GM19463 (cell line): Measurements from ENCODE around the gene MICA.
"Not testable (repeated sequence)": the region's sequence is repeated elsewhere in the genome, so short reads cannot be mapped to it uniquely, and the experiment has no call there.

Source experiments
- ATAC-seq: cut with Tn5 transposase; IDR thresholded peaks from one replicate; pipeline ENCODE4 v1.9.1; 2021; ENCODE audit warnings: mild to moderate bottlenecking, moderate library complexity; ENCODE audit not compliant: unreplicated experiment

MICA gene

DNA sequence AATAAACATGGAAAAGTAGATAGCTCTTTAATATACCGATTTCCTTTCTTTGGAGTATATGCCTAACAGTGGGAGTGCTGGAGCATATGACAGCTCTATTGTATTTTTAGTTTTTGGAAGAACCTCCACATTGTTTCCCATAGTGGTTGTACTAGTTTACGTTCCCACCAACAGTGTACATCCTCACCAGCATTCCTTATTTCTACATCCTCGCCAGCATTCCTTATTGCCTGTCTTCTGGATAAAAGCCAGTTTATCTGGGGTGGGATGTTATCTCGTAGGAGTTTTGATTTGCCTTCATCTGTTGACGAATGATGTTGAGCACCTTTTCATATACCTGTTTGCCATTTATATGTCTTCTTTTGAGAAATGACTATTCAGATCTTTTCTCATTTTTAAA, 2.6 kb downstream of the MICA start:
- ATAC-seq: no peak

DNA sequence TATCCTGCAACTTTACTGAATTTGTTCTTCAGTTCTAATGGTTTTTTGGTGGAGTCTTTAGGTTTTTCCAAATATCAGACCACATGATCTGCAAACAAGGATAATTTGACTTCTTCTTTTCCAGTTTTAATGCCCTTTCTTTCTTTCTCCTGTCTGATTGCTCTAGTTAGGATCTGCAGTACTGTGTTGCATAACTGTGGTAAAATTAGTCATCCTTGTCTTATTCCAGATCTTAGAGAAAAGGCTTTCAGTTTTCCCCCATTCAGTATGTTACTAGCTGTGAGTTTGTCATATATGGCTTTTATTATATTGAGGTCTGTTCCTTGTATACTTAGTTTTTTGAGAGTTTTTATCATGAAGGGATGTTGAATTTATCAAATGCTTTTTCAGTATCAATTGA, 4.3 kb downstream of the MICA start:
- no peak for ATAC-seq

DNA sequence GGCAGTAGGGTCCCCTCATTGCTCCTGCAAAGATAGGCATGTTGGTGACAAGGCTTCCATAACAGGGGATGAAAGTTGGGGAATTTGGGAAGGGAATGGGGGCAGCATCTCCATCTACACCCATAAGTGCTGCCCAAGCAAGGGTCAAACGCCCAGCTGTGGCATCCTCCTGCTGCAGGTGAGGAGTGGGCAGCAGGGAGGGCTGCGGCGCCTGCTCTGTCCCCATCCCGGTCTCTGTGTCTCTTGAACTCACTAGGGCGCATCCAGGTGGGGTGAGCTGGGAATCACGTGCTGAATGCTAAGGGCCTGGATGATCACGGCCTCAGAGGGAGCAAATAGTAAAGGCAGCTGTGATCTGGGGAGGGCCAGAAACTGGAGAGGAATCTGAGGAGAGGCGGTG, 9.1 kb downstream of the MICA start:
- no peak for ATAC-seq

DNA sequence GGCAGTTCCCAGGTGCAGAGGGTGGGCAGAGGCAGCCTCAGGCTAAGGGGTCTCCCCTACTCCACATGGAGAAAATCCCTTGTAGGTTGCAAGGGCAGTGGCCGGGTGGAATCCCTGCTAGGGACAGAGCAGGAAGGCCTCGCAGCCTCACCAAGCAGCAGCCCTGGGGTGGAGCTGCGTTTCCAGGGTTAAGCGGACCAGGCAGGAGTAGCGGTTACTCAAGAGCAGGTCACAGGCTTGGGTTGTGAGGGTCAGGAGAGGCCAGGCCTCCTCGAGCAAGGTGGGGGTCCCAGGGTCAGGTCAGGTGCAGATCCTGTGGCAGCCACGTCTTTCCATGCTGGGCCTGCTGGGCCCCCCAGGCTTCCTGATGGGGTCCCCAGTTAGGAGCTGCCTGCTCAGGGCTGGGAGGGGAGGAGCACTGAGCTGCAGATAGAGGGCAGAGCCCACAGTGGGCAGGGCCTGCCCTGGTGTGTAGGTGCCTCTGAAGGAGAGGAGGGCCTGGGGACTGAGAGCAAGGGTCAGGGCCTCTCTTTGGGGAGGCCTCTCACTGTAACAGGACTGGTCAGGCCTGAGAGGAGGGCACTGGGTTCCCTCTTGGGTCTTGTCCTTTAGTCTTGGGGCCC, 10.9 kb downstream of the MICA start:
- not testable (repeated sequence) for ATAC-seq

DNA sequence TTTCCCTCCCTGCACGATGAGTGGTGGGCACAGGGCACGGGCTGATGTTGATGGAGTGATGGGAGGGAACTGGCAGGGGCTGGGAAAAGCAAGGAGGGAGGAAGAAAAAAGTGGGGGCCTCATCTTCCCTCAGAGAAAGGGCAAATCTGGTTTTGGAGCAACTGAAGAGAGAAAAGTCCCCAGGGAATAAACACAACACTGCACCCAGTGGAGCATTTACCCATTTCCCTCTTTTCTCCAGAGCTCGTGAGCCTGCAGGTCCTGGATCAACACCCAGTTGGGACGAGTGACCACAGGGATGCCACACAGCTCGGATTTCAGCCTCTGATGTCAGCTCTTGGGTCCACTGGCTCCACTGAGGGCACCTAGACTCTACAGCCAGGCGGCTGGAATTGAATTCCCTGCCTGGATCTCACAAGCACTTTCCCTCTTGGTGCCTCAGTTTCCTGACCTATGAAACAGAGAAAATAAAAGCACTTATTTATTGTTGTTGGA, 11.4 kb downstream of the MICA start:
- no peak for ATAC-seq

DNA sequence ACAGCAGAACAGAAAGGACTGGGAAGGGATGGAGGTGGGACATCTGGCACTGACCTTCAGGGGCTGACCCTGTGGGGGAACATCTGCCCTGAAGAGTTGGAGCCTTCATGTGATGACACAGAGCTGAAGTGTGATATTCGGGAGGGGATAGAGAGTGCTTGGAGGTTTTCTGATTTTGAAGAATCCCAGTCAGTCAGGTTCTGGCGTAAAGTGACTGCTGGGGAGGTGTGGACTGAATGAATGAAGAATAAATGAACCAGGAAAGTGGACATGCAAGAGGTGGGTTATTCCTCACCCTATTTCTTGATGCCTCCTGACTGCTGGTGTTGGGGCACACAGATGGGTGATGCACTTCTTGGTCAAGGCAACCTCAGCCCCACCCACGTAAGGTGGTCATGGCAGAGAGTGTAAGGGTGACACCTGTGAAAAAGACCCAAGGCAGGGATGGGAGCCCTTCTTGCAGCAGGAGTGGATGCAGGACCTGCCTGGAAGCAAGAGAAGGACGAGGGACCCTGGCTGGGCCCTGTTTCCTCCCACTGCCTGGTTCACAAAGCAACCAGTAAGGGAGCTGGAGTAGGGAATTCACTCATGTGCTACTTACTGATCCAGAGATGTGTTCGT, 13.1 kb downstream of the MICA start:
- no peak for ATAC-seq

GRCh38 chr6:31418251-31418650, 14.9 kb downstream of the MICA start:
- no peak for ATAC-seq

GRCh38 chr6:31419842-31420241, 16.4 kb downstream of the MICA start:
- no peak for ATAC-seq

GRCh38 chr6:31420546-31420945, 17.2 kb downstream of the MICA start:
- no peak for ATAC-seq

- ATAC-seq: no peak
Measured at GRCh38 chr6:31422587-31422986, 19.2 kb downstream of the MICA start.

DNA sequence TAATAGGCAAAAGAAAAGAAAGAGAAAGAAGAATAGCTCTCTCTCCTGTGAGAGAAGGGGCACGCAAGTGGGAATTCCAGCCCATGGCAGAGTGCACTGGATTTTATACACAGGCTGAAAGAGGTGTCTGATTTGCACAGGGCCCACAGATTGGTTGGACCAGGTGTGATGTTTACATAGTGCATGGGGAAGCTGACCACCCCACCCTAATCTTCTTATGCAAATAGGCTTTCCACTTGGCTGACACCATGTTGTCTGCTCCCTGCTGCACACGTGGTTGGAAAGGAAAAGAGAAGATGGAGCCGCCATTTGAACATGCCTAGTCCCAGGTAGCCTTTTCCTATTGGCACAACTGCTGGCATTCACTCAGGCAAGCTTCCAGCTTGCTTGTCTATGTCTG, 20.2 kb downstream of the MICA start:
- ATAC-seq: no peak

DNA sequence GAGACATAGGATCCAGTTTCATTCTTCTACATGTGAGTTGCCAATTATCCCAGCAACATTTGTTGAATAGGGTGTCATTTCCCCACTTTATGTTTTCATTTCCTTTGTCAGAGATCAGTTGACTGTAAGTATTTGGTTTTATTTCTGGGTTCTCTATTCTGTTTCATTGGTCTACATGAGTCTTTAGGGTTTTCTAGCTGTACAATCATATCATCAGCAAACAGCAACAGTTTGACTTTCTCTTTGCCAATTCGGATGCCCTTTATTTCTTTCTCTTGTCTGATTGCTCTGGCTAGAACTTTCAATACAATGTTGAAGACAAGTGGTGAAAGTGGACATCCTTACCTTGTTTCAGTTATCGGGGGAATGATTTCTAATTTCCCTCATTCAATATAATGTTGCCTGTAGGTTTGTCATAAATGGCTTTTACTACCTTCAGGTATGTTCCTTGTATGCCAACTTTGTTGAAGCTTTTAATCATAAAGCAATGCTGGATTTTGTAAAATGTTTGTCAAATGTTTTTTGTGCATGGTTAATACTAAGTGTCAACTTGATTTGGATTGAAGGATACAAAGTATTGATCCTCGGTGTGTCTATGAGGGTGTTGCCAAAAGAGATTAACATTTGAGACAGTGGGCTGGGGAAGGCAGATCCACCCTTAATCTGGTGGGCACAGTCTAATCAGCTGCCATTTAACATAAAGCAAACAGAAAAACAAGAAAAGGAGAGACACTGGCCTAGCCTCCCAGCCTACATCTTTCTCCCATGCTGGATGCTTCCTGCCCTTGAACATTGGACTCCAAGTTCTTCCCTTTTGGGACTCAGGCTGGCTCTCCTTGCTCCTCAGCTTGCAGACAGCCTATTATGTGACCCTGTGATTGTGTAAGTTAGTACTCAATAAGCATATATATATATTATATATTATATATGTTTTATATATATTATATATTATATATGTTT, 23.3 kb downstream of the MICA start:
- no peak for ATAC-seq

- ATAC-seq: no peak
Measured at GRCh38 chr6:31430449-31430848, 27.1 kb downstream of the MICA start.

GRCh38 chr6:31435051-31435450, 31.7 kb downstream of the MICA start:
- not testable (repeated sequence) for ATAC-seq

- no peak for ATAC-seq
Measured at GRCh38 chr6:31438222-31438621, 34.8 kb downstream of the MICA start.

DNA sequence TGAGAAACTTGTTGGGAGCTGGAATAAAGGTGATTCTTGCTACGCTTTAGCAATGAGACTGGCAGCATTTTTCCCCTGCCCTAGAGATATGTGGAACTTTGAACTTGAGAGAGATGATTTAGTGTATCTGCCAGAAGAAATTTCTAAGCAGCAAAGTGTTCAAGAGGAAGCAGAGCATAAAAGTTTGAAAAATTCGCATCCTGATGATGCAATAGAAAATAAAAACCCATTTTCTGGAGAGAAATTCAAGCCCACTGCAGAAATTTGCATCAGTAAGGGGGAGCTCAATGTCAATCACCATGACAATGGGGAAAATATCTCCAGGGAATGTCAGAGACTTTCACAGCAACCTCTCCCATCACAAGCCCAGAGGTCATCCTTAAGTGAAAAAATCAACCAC, 35.3 kb downstream of the MICA start:
- no peak for ATAC-seq

GRCh38 chr6:31441365-31442267, 38.2 kb downstream of the MICA start:
- ATAC-seq: no peak

GRCh38 chr6:31446481-31446880, 43.1 kb downstream of the MICA start:
- ATAC-seq: no peak

DNA sequence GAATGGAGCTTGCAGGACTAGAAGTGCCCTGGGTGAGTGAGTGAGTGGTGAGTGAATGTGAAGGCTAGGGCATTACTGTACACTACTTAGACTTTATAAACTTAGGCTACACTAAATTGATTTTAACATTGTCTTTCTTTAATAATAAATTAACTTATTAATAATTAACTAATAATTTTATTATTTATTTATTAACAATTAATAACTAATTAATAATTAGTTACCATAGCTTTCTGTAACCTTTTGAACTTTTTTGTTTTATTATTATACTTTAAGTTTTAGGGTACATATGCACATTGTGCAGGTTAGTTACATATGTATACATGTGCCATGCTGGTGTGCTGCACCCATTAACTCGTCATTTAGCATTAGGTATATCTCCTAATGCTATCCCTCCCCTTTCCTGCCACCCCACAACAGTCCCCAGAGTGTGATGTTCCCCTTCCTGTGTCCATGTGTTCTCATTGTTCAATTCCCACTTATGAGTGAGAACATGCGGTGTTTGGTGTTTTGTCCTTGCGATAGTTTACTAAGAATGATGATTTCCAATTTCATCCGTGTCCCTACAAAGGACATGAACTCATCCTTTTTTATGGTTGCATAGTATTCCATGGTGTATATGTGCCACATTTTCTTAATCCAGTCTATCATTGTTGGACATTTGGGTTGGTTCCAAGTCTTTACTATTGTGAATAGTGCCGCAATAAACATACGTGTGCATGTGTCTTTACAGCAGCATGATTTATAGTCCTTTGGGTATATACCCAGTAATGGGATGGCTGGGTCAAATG, 43.8 kb downstream of the MICA start:
- not testable (repeated sequence) for ATAC-seq

DNA sequence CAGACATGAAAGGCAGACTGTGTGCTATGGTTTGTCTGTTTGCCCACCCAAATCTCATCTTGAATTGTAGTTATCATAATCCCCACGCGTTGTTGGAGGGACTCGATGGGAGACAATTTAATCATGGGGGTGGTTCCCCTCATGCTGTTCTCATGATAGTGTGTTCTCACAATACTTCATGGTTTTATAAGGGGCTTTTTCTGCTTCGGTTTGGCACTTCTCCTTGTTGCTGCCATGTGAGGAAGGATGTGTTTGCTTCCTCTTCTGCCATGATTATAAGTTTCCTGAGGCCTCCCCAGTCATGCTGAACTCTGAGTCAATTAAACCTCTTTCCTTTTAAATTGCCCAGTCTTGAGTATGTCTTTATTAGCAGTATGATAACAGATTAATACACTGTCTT, 47.4 kb downstream of the MICA start:
- no peak for ATAC-seq
